ENCODE measurements around the gene SHOX. TPM values are rescaled to one million over a fixed set of nuclear protein-coding genes. Genes with fewer than 3 reads are reported as not detected.

SHOX gene
- polyA plus RNA-seq, 1 donor (not counting 4 experiments of a cell fraction or from before 2014, with no cell fraction given) = not detected

GRCh38 chrX:581720-582298, 48.8 kb upstream of the SHOX start:
- FAIRE-seq (no peak), DNase-seq (ENCODE audit: low read depth, low spot score) (no peak)
- no peak overlapping the region for H3K4me3 ChIP-seq (ENCODE audit: control insufficient read depth in 2 of 3, extremely low read depth in 1 of 3, insufficient read depth in 2 of 3, low read depth in 1 of 3, low read length in 3 of 3)
- no peaks in the 10 kb centered on the region for H3K79me2 ChIP-seq (ENCODE audit: control insufficient read depth, insufficient read depth, low read length)
- peaks cover 2% of the 10 kb centered on the region for H3K9me3 ChIP-seq (ENCODE audit: control insufficient read depth, low read depth, low read length)
- dilution Hi-C loops (cut with MboI; ENCODE audit: extremely low pct_ligation_motif_present, low sequenced_read_pairs) = no loop called here
- H2AFZ ChIP-seq (ENCODE audit: control insufficient read depth, low read length) = no peak overlapping the region
- H3K27ac ChIP-seq (ENCODE audit: control insufficient read depth, insufficient read depth, low read length) = no peak overlapping the region
- no peak for TF ChIP-seq CTCF (optimal IDR thresholded peaks at IDR 0.05 in 1 of 3, IDR thresholded peaks at IDR 0.05 in 1 of 3, conservative IDR thresholded peaks at IDR 0.05 in 1 of 3; ENCODE audit: extremely low read depth in 1 of 3, insufficient read depth in 2 of 3, low read length in 3 of 3)
- no peak for TF ChIP-seq EZH2 (IDR thresholded peaks at IDR 0.05; ENCODE audit: low read length)
- no peaks in the 10 kb centered on the region for H3K27me3 ChIP-seq (ENCODE audit: control insufficient read depth, extremely low read depth, insufficient read depth, low read length)
- no peaks in the 10 kb centered on the region for H3K9me1 ChIP-seq (ENCODE audit: control insufficient read depth, extremely low read depth, insufficient read depth, low read length)
- H3K4me1 ChIP-seq (ENCODE audit: control insufficient read depth, extremely low read depth, insufficient read depth, low read length) = no peaks in the 10 kb centered on the region
- no peaks in the 10 kb centered on the region for H3K36me3 ChIP-seq (ENCODE audit: control insufficient read depth in 2 of 2, extremely low read depth in 1 of 2, insufficient read depth in 2 of 2, low read length in 2 of 2)
- no peak overlapping the region for H3K9ac ChIP-seq (ENCODE audit: control insufficient read depth, extremely low read depth, insufficient read depth, low read length)
- H4K20me1 ChIP-seq (ENCODE audit: control insufficient read depth, extremely low read depth, insufficient read depth, low read length) = no peaks in the 10 kb centered on the region
- H3K4me2 ChIP-seq (ENCODE audit: control insufficient read depth, extremely low read depth, insufficient read depth, low read depth, low read length) = no peak overlapping the region

- TF ChIP-seq CTCF (optimal IDR thresholded peaks at IDR 0.05 in 1 of 3, IDR thresholded peaks at IDR 0.05 in 1 of 3, conservative IDR thresholded peaks at IDR 0.05 in 1 of 3; ENCODE audit: extremely low read depth in 1 of 3, insufficient read depth in 2 of 3, low read length in 3 of 3) (no peak), EZH2 (IDR thresholded peaks at IDR 0.05; ENCODE audit: low read length) (no peak)
Observed at GRCh38 chrX:584572-584971, 46.0 kb upstream of the SHOX start.

More at GRCh38 chrX:584572-584971, 46.0 kb upstream of the SHOX start:
- H3K79me2 ChIP-seq (ENCODE audit: control insufficient read depth, insufficient read depth, low read length) = no peaks in the 10 kb centered on the region
- H3K9me1 ChIP-seq (ENCODE audit: control insufficient read depth, extremely low read depth, insufficient read depth, low read length) = no peaks in the 10 kb centered on the region
- H2AFZ ChIP-seq (ENCODE audit: control insufficient read depth, low read length) = no peak overlapping the region
- no peaks in the 10 kb centered on the region for H3K4me1 ChIP-seq (ENCODE audit: control insufficient read depth, extremely low read depth, insufficient read depth, low read length)
- DNase-seq (ENCODE audit: low read depth, low spot score) (no peak), FAIRE-seq (no peak)
- dilution Hi-C loops (cut with MboI; ENCODE audit: extremely low pct_ligation_motif_present, low sequenced_read_pairs) = no loop called here
- H3K4me3 ChIP-seq (ENCODE audit: control insufficient read depth in 2 of 3, extremely low read depth in 1 of 3, insufficient read depth in 2 of 3, low read depth in 1 of 3, low read length in 3 of 3) = no peak overlapping the region
- no peak overlapping the region for H3K9ac ChIP-seq (ENCODE audit: control insufficient read depth, extremely low read depth, insufficient read depth, low read length)
- H4K20me1 ChIP-seq (ENCODE audit: control insufficient read depth, extremely low read depth, insufficient read depth, low read length) = no peaks in the 10 kb centered on the region
- H3K4me2 ChIP-seq (ENCODE audit: control insufficient read depth, extremely low read depth, insufficient read depth, low read depth, low read length) = no peak overlapping the region
- no peaks in the 10 kb centered on the region for H3K27me3 ChIP-seq (ENCODE audit: control insufficient read depth, extremely low read depth, insufficient read depth, low read length)
- H3K36me3 ChIP-seq (ENCODE audit: control insufficient read depth in 2 of 2, extremely low read depth in 1 of 2, insufficient read depth in 2 of 2, low read length in 2 of 2) = no peaks in the 10 kb centered on the region
- H3K9me3 ChIP-seq (ENCODE audit: control insufficient read depth, low read depth, low read length) = no peaks in the 10 kb centered on the region
- H3K27ac ChIP-seq (ENCODE audit: control insufficient read depth, insufficient read depth, low read length) = no peak overlapping the region

All from keratinocyte (primary cell).